Liver (tissue), 2 donors: Measurements from ENCODE around the gene FZR1.

Experiments used
- FOXA1 ChIP-seq: IDR thresholded peaks from 2 replicates; pipeline ENCODE4 v1.6.1; 2016; ENCODE audit warnings: antibody characterized with exemption
- TF ChIP-seq, protein P1 (sequence below): fragments of 150-350 bp; IDR thresholded peaks from 2 replicates; pipeline ENCODE4 v1.5.1; 2017; ENCODE audit warnings: improper control_type of control experiment, low read depth, low read length; ENCODE audit not compliant: missing input control
- donor health status: healthy.

DNA sequence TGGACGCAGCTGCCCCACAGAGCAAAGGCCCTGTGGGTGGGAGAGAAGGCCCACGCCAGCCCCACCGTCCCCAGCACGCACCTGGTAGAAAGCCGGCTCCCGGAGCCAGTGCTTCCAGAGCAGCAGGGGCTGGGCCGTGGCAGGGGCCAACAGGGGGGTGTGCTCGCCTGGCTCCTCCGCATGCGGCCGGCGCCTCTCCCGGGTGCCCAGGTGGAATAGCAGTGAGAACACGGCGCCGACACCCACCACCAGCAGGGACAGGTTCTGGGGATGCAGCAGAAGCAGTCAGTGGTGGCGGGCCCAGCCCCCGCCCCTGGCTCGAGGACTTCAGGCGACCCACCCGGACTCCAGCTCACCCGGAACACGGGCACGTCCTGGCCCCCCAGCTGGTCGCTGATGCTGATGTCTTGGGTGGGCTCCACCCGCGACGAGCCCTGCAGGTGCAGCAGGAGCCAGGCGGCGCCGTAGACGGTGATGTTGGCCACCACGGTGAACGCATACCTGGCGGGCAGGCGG, 41.7 kb downstream of the FZR1 start:
- TF ChIP-seq, protein P1, sequence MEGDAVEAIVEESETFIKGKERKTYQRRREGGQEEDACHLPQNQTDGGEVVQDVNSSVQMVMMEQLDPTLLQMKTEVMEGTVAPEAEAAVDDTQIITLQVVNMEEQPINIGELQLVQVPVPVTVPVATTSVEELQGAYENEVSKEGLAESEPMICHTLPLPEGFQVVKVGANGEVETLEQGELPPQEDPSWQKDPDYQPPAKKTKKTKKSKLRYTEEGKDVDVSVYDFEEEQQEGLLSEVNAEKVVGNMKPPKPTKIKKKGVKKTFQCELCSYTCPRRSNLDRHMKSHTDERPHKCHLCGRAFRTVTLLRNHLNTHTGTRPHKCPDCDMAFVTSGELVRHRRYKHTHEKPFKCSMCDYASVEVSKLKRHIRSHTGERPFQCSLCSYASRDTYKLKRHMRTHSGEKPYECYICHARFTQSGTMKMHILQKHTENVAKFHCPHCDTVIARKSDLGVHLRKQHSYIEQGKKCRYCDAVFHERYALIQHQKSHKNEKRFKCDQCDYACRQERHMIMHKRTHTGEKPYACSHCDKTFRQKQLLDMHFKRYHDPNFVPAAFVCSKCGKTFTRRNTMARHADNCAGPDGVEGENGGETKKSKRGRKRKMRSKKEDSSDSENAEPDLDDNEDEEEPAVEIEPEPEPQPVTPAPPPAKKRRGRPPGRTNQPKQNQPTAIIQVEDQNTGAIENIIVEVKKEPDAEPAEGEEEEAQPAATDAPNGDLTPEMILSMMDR: no peak
- no peak for TF ChIP-seq FOXA1
